Measurements from ENCODE around the gene C1S. TPM values are rescaled to one million over a fixed set of nuclear protein-coding genes. Genes with fewer than 3 reads are reported as not detected.

C1S gene
- total RNA-seq, 1 experiment from 2014 or later = 1.9 TPM

DNA sequence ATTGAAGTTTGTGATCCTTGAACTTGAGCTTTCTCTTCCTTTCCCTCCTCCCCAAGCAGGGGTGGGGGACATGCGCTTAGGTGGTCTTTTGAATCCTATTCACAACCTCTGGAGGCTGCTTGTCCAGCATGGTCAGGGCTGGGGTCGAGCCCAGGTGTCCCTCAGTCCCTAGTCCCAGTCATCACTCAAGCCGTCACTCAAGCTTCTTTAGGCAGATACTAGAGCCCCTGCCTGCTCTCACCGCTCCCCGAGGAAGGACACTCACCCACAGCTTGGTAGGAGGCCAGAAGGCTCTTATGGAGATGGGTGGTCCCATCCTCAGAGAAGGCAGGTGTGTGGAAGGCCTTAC is 49.0 kb downstream of the C1S start:
- intact Hi-C loops (cut with micrococcal nuclease; ENCODE audit: unreplicated experiment) = loop anchor here (1.0 kb wide), 1 partner anchor 165 kb away; the partner anchor contains the start of gene C12orf57
- H3K27me3 ChIP-seq (replicated peaks; ENCODE audit: insufficient read depth, low read depth, low read length, poor library complexity) = no peaks in the 10 kb centered on the region
- TF ChIP-seq EZH2 (IDR thresholded peaks at IDR 0.05; ENCODE audit: borderline replicate concordance, low read depth, low read length, poor library complexity, severe bottlenecking) = no peak
- TF ChIP-seq, protein P1, sequence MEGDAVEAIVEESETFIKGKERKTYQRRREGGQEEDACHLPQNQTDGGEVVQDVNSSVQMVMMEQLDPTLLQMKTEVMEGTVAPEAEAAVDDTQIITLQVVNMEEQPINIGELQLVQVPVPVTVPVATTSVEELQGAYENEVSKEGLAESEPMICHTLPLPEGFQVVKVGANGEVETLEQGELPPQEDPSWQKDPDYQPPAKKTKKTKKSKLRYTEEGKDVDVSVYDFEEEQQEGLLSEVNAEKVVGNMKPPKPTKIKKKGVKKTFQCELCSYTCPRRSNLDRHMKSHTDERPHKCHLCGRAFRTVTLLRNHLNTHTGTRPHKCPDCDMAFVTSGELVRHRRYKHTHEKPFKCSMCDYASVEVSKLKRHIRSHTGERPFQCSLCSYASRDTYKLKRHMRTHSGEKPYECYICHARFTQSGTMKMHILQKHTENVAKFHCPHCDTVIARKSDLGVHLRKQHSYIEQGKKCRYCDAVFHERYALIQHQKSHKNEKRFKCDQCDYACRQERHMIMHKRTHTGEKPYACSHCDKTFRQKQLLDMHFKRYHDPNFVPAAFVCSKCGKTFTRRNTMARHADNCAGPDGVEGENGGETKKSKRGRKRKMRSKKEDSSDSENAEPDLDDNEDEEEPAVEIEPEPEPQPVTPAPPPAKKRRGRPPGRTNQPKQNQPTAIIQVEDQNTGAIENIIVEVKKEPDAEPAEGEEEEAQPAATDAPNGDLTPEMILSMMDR (conservative IDR thresholded peaks at IDR 0.05; ENCODE audit: low read depth, low read length) = no peak
- BruUV-seq (replicated peaks) = no TSS peak
- DNase-seq (ENCODE audit: low spot score) = no peak
- H3K4me1 ChIP-seq (ENCODE audit: insufficient read depth, low read length, poor library complexity, severe bottlenecking) = no peaks in the 10 kb centered on the region
- ChIA-PET POLR2A (ENCODE audit: low non-redundant PET) (no interaction called here), CTCF (interaction anchor here (1.0 kb wide), 1 partner anchor 165 kb away, joined by 3 read pairs; no protein-coding TSS in a partner anchor)
- no peak overlapping the region for H3K27ac ChIP-seq (ENCODE audit: low read depth, low read length, poor library complexity, severe bottlenecking)
- H3K4me3 ChIP-seq (ENCODE audit: low read depth, low read length, poor library complexity, severe bottlenecking) = no peak overlapping the region
- peaks cover 9% of the 10 kb centered on the region for H3K9me3 ChIP-seq (ENCODE audit: low read depth, low read length, poor library complexity, severe bottlenecking)
- no peaks in the 10 kb centered on the region for H3K36me3 ChIP-seq (ENCODE audit: insufficient read depth, low read length, poor library complexity, severe bottlenecking)

DNA sequence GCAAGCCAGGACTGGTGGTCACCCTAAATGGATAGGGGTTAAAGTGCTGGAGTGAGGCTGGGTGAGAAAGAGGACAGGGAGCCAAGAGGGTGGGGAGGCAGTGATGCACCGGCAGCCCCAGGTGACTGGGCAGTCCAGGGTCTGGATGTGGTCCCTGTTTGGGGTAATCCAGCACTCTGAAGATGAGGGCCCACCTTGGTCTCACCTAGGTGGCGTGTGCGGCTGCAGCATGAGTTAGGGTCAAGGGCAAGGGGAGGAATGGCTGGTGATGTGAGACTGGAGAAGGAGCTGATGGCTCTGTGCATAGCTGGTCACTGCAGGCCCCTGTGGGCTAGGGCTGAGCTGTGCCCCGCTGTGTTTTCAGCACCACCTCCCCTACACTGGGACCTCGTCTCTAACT is 50.1 kb downstream of the C1S start:
- no TSS peak for BruUV-seq (replicated peaks)
- H3K9me3 ChIP-seq (ENCODE audit: low read depth, low read length, poor library complexity, severe bottlenecking) = peaks cover 7% of the 10 kb centered on the region
- H3K4me1 ChIP-seq (ENCODE audit: insufficient read depth, low read length, poor library complexity, severe bottlenecking) = no peaks in the 10 kb centered on the region
- no peaks in the 10 kb centered on the region for H3K36me3 ChIP-seq (ENCODE audit: insufficient read depth, low read length, poor library complexity, severe bottlenecking)
- ChIA-PET POLR2A (ENCODE audit: low non-redundant PET) (interaction anchor here (0.6 kb wide), 1 partner anchor 438 kb away, joined by 6 read pairs; no protein-coding TSS in a partner anchor), CTCF (interaction anchor here (1.1 kb wide), 1 partner anchor 166 kb away, joined by 3 read pairs; no protein-coding TSS in a partner anchor)
- TF ChIP-seq EZH2 (IDR thresholded peaks at IDR 0.05; ENCODE audit: borderline replicate concordance, low read depth, low read length, poor library complexity, severe bottlenecking) = no peak
- TF ChIP-seq, protein P1 (conservative IDR thresholded peaks at IDR 0.05; ENCODE audit: low read depth, low read length) = no peak
- intact Hi-C loops (cut with micrococcal nuclease; ENCODE audit: unreplicated experiment) = loop anchor here (5.0 kb wide), 1 partner anchor 238 kb away; the partner anchor contains the start of gene SPSB2
- H3K4me3 ChIP-seq (ENCODE audit: low read depth, low read length, poor library complexity, severe bottlenecking) = no peak overlapping the region
- H3K27me3 ChIP-seq (replicated peaks; ENCODE audit: insufficient read depth, low read depth, low read length, poor library complexity) = no peaks in the 10 kb centered on the region
- H3K27ac ChIP-seq (ENCODE audit: low read depth, low read length, poor library complexity, severe bottlenecking) = no peak overlapping the region
- DNase-seq (ENCODE audit: low spot score) = no peak

DNA sequence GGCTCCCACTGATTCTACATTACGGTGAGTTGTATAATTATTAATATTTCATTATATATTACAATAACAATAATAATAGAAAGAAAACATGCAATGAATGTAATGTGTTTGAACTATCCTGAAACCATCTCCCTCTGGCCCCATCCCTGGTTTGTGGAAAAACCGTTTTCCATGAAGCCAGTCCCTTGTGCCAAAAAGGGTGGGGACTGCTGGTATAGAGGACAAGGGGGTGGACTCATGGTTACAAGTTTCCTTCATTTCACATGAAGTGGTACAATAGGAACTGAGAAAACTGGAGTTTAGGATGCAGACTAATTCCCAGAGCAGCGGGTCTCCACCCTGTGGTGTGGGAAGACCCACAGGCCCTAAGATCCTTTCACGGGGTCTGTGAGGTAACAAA is 51.5 kb downstream of the C1S start:
- BruUV-seq (replicated peaks) = no TSS peak
- ChIA-PET CTCF (interaction anchor here (1.9 kb wide), 1 partner anchor 243 kb away, joined by 11 read pairs; no protein-coding TSS in a partner anchor), POLR2A (ENCODE audit: low non-redundant PET) (no interaction called here)
- intact Hi-C loops (cut with micrococcal nuclease; ENCODE audit: unreplicated experiment) = loop anchor here (5.0 kb wide), 1 partner anchor 240 kb away; the partner anchor contains the start of gene SPSB2
- no peaks in the 10 kb centered on the region for H3K27me3 ChIP-seq (replicated peaks; ENCODE audit: insufficient read depth, low read depth, low read length, poor library complexity)
- H3K4me1 ChIP-seq (ENCODE audit: insufficient read depth, low read length, poor library complexity, severe bottlenecking) = no peaks in the 10 kb centered on the region
- H3K4me3 ChIP-seq (ENCODE audit: low read depth, low read length, poor library complexity, severe bottlenecking) = no peak overlapping the region
- H3K27ac ChIP-seq (ENCODE audit: low read depth, low read length, poor library complexity, severe bottlenecking) = no peak overlapping the region
- H3K36me3 ChIP-seq (ENCODE audit: insufficient read depth, low read length, poor library complexity, severe bottlenecking) = no peaks in the 10 kb centered on the region
- TF ChIP-seq, protein P1 (conservative IDR thresholded peaks at IDR 0.05; ENCODE audit: low read depth, low read length) = no peak
- no peak for TF ChIP-seq EZH2 (IDR thresholded peaks at IDR 0.05; ENCODE audit: borderline replicate concordance, low read depth, low read length, poor library complexity, severe bottlenecking)
- no peaks in the 10 kb centered on the region for H3K9me3 ChIP-seq (ENCODE audit: low read depth, low read length, poor library complexity, severe bottlenecking)
- no peak for DNase-seq (ENCODE audit: low spot score)
